Measurements from ENCODE around the gene PARD3.
A peak's percentile ranks its signal among the peaks of the same experiment; 100 is the strongest.
"Not testable (repeated sequence)": the region's sequence is repeated elsewhere in the genome, so short reads cannot be mapped to it uniquely, and the experiment has no call there.

The PARD3 gene

GRCh38 chr10:34764472-34764946 lies 50.6 kb downstream of the PARD3 start:
- no peak for DNase-seq

GRCh38 chr10:34762603-34763299 lies 52.3 kb downstream of the PARD3 start:
- no peak for DNase-seq

GRCh38 chr10:34762156-34762555 lies 52.9 kb downstream of the PARD3 start:
- DNase-seq: no peak

- DNase-seq: peak; percentile 31
These were observed 53.6 kb downstream of the PARD3 start for GRCh38 chr10:34761453-34761852.

- no peak for DNase-seq
These were observed 54.5 kb downstream of the PARD3 start for GRCh38 chr10:34760606-34761005.

- no peak for DNase-seq
These were observed 55.3 kb downstream of the PARD3 start for GRCh38 chr10:34759837-34760215.

GRCh38 chr10:34759161-34759836 lies 55.8 kb downstream of the PARD3 start:
- no peak for DNase-seq

- DNase-seq: peak; percentile 89
These were observed 56.6 kb downstream of the PARD3 start for GRCh38 chr10:34758447-34758996.

- DNase-seq: no peak
These were observed 57.2 kb downstream of the PARD3 start for GRCh38 chr10:34757933-34758332.

GRCh38 chr10:34757181-34757580 lies 57.9 kb downstream of the PARD3 start:
- DNase-seq: not testable (repeated sequence)

- DNase-seq: no peak
These were observed 58.5 kb downstream of the PARD3 start for GRCh38 chr10:34756584-34756983.

- DNase-seq: no peak
These were observed 61.9 kb downstream of the PARD3 start for GRCh38 chr10:34753014-34753757.

GRCh38 chr10:34751272-34751671 lies 63.8 kb downstream of the PARD3 start:
- DNase-seq: no peak

GRCh38 chr10:34750795-34751194 lies 64.3 kb downstream of the PARD3 start:
- DNase-seq: not testable (repeated sequence)

- DNase-seq: no peak
These were observed 66.3 kb downstream of the PARD3 start for GRCh38 chr10:34748767-34749166.

- DNase-seq: no peak
These were observed 66.7 kb downstream of the PARD3 start for GRCh38 chr10:34748357-34748756.

- no peak for DNase-seq
These were observed 69.0 kb downstream of the PARD3 start for GRCh38 chr10:34746094-34746493.

- no peak for DNase-seq
These were observed 69.9 kb downstream of the PARD3 start for GRCh38 chr10:34745244-34745643.

- no peak for DNase-seq
These were observed 70.5 kb downstream of the PARD3 start for GRCh38 chr10:34744590-34744989.

- DNase-seq: no peak
These were observed 71.3 kb downstream of the PARD3 start for GRCh38 chr10:34743814-34744213.

GRCh38 chr10:34742456-34742855 lies 72.6 kb downstream of the PARD3 start:
- peak; percentile 20 for DNase-seq

GRCh38 chr10:34741087-34741486 lies 74.0 kb downstream of the PARD3 start:
- not testable (repeated sequence) for DNase-seq

GRCh38 chr10:34740321-34740720 lies 74.8 kb downstream of the PARD3 start:
- DNase-seq: no peak

Data from fibroblast of skin of abdomen (primary cell).